Thyroid gland (tissue), 4 donors: ENCODE data around the gene POU3F3. TPM values are rescaled to one million over a fixed set of nuclear protein-coding genes. Genes with fewer than 3 reads are reported as not detected.

Source experiments
- DNase-seq, 2 donors: peaks; one replicate each; pipeline ENCODE4 v3.0.0-alpha.2; 2019
- H3K27ac ChIP-seq, 3 donors: fragments of 200-600 bp; sonication (generic); 1 replicate in 2 of 3; 2 replicates in 1 of 3; pipeline ENCODE4 v1.5.1; 2016 to 2019; ENCODE audit warnings: mild to moderate bottlenecking in 1 of 3, moderate library complexity in 1 of 3
- H3K27me3 ChIP-seq: fragments of 200-600 bp; sonication (generic); one replicate; pipeline ENCODE4 v1.5.1; 2019
- H3K36me3 ChIP-seq, 2 donors: fragments of 200-600 bp; sonication (generic); one replicate each; pipeline ENCODE4 v1.5.1; 2016 to 2019
- H3K4me1 ChIP-seq, 2 donors: fragments of 200-600 bp; sonication (generic); one replicate each; pipeline ENCODE4 v1.5.1; 2017 to 2019
- H3K4me3 ChIP-seq, 3 donors: fragments of 200-600 bp; sonication (generic); replicated peaks in 1 of 3; 1 replicate in 2 of 3; 2 replicates in 1 of 3; pipeline ENCODE4 v1.5.1; 2016; ENCODE audit warnings: mild to moderate bottlenecking in 1 of 3
- H3K9me3 ChIP-seq: fragments of 200-600 bp; sonication (generic); one replicate; pipeline ENCODE4 v1.5.1; 2017
- CTCF ChIP-seq, 6 experiments: fragments of 200-600 bp in 3 of 6; fragments of 450-650 bp in 3 of 6; sonication (generic) in 3 of 6; IDR thresholded peaks; one replicate each; pipeline ENCODE4 v1.5.1; 2016 to 2019; ENCODE audit warnings: antibody characterized with exemption in 6 of 6, mild to moderate bottlenecking in 2 of 6, inconsistent platforms in 1 of 6, moderate library complexity in 1 of 6
- POLR2A ChIP-seq, 2 donors: fragments of 450-650 bp; IDR thresholded peaks; one replicate each; pipeline ENCODE4 v1.6.1; 2017; ENCODE audit warnings: antibody characterized with exemption in 2 of 2, mild to moderate bottlenecking in 2 of 2, moderate library complexity in 1 of 2
- WGBS, 2 donors: methylation state at CpG; one replicate each; pipeline ENCODE4 v1.1.5; 2017; 5-methylcytosine and 5-hydroxymethylcytosine counted together
- intact Hi-C: fragments of 100-400 bp; cut with DNase I; formaldehyde crosslinking; loops from one replicate; pipeline ENCODE4 v1.15.1; 2023
- total RNA-seq, 4 donors: library from RNA; depleted of rRNA; stranded (reverse); fragments of >200 nt; gene quantifications; one replicate each; pipeline ENCODE4 v1.2.3, GENCODE V29; 2016

The POU3F3 gene
- total RNA-seq, 4 donors from 2014 or later, result 0.22 TPM; not detected in 3

GRCh38 chr2:104866883-104867812, 13.2 kb downstream of the POU3F3 start:
- TF ChIP-seq POLR2A (IDR thresholded peaks at IDR 0.05) (no peak), CTCF (IDR thresholded peaks at IDR 0.05) (no peak)
- intact Hi-C loops, result no loop called here
- Histone ChIP-seq H3K9me3 (no peaks in the 10 kb centered on the region), H3K27ac (no peak overlapping the region), H3K36me3 (no peaks in the 10 kb centered on the region), H3K27me3 (peaks cover 68% of the 10 kb centered on the region), H3K4me1 (peaks cover 4 to 11% of the 10 kb centered on the region in 2 donors), H3K4me3 (no peak overlapping the region)
- DNase-seq, result no peak
- 1 to 2% methylated on average over 23 to 31 of the region's 51 CpGs for WGBS, 2 donors

- H3K27ac ChIP-seq, result no peak overlapping the region
- intact Hi-C loops, result no loop called here
- TF ChIP-seq POLR2A (IDR thresholded peaks at IDR 0.05) (no peak), CTCF (IDR thresholded peaks at IDR 0.05) (no peak)
- no peak for DNase-seq
- H3K9me3 ChIP-seq, result no peaks in the 10 kb centered on the region
- no peaks in the 10 kb centered on the region for H3K36me3 ChIP-seq
- H3K4me1 ChIP-seq, result peaks cover 8 to 15% of the 10 kb centered on the region in 2 donors
- H3K27me3 ChIP-seq, result peaks cover 67% of the 10 kb centered on the region
- H3K4me3 ChIP-seq, result no peak overlapping the region
- WGBS, 2 donors, result 10 to 20% methylated on average over 19 to 33 of the region's 33 CpGs
Measured at GRCh38 chr2:104867813-104868504, 14.0 kb downstream of the POU3F3 start.

GRCh38 chr2:104868505-104868866, 14.6 kb downstream of the POU3F3 start:
- Histone ChIP-seq H3K27ac (no peak overlapping the region), H3K4me1 (peaks cover 8 to 19% of the 10 kb centered on the region in 2 donors), H3K9me3 (no peaks in the 10 kb centered on the region), H3K4me3 (no peak overlapping the region), H3K27me3 (peaks cover 62% of the 10 kb centered on the region), H3K36me3 (no peaks in the 10 kb centered on the region)
- intact Hi-C loops, result no loop called here
- no peak for DNase-seq
- TF ChIP-seq CTCF (IDR thresholded peaks at IDR 0.05) (no peak), POLR2A (IDR thresholded peaks at IDR 0.05) (no peak)
- WGBS, 2 donors, result 36 to 47% methylated on average over 4 of the region's 4 CpGs

GRCh38 chr2:104870100-104870975, 16.4 kb downstream of the POU3F3 start:
- Histone ChIP-seq H3K9me3 (no peaks in the 10 kb centered on the region), H3K27ac (no peak overlapping the region), H3K27me3 (peaks cover 45% of the 10 kb centered on the region), H3K36me3 (no peaks in the 10 kb centered on the region), H3K4me1 (peaks cover 8 to 19% of the 10 kb centered on the region in 2 donors), H3K4me3 (no peak overlapping the region)
- intact Hi-C loops, result no loop called here
- WGBS, 2 donors, result 52 to 58% methylated on average over 4 of the region's 4 CpGs
- TF ChIP-seq CTCF (IDR thresholded peaks at IDR 0.05), result no peak
- no peak for DNase-seq
